Left lung (tissue), 10 donors: ENCODE measurements around the gene TNPO1. TPM values are rescaled to one million over a fixed set of nuclear protein-coding genes. Genes with fewer than 3 reads are reported as not detected.
A peak's percentile ranks its signal among the peaks of the same experiment; 100 is the strongest.

Source experiments
- ATAC-seq: fragments of 200-7000 bp; cut with Tn5 transposase; one replicate; pipeline ENCODE4 v1.9.1; 2020; ENCODE audit warnings: moderate library complexity
- DNase-seq, 4 donors: peaks; one replicate each; pipeline ENCODE4 v3.0.0-alpha.2; 2013 to 2020
- H3K27ac ChIP-seq, 2 donors: fragments of 200-600 bp; sonication (generic) in 1 of 2; one replicate each; pipeline versions ENCODE4 v1.5.0 to v1.8.0; 2020 to 2021
- H3K27me3 ChIP-seq, 2 donors: fragments of 200-600 bp; sonication (generic) in 1 of 2; one replicate each; pipeline versions ENCODE4 v1.5.0 to v1.8.0; 2020 to 2021
- H3K36me3 ChIP-seq, 2 donors: fragments of 200-600 bp; sonication (generic) in 1 of 2; one replicate each; pipeline versions ENCODE4 v1.5.0 to v1.8.0; 2020 to 2021
- H3K4me1 ChIP-seq, 2 donors: fragments of 200-600 bp; one replicate each; pipeline ENCODE4 v1.8.0; 2021
- H3K4me3 ChIP-seq, 2 donors: fragments of 200-600 bp; sonication (generic) in 1 of 2; one replicate each; pipeline versions ENCODE4 v1.5.0 to v1.8.0; 2020 to 2021; ENCODE audit warnings: mild to moderate bottlenecking in 1 of 2
- H3K9me3 ChIP-seq, 2 donors: fragments of 200-600 bp; sonication (generic) in 1 of 2; one replicate each; pipeline versions ENCODE4 v1.5.0 to v1.8.0; 2020 to 2021
- intact Hi-C, 2 donors: fragments of 100-400 bp; cut with DNase I; formaldehyde crosslinking; loops; one replicate each; pipeline versions ENCODE4 v1.11.2 to v1.14.2; 2022
- polyA plus RNA-seq, 6 donors: library from polyadenylated mRNA; unstranded; fragments of 120-200 nt; gene quantifications; one replicate each; pipeline ENCODE4 v1.2.1, GENCODE V29; 2013; ENCODE audit not compliant: insufficient read length in 6 of 6
- total RNA-seq, 2 donors: library from RNA; stranded (reverse); fragmentation: NEBNext Ultra II Directional; extraction: Animal tissue kit (Norgen Biotek cat#: 25700); gene quantifications; one replicate each; pipeline ENCODE4 v1.2.1, GENCODE V29; 2021
- TF ChIP-seq, protein P1 (sequence below), 2 donors: fragments of 200-600 bp; sonication (generic) in 1 of 2; IDR thresholded peaks; one replicate each; pipeline versions ENCODE4 v1.5.0 to v1.8.0; 2021; ENCODE audit warnings: antibody characterized with exemption in 2 of 2
- donor health status: DM: no; HTN: yes; CAD: no.
- donor health status: DM: no; HTN: no; CAD: no.

The TNPO1 gene
- total and polyA plus RNA-seq, 8 donors: 77.3 to 112 (median 87.9) TPM

DNA sequence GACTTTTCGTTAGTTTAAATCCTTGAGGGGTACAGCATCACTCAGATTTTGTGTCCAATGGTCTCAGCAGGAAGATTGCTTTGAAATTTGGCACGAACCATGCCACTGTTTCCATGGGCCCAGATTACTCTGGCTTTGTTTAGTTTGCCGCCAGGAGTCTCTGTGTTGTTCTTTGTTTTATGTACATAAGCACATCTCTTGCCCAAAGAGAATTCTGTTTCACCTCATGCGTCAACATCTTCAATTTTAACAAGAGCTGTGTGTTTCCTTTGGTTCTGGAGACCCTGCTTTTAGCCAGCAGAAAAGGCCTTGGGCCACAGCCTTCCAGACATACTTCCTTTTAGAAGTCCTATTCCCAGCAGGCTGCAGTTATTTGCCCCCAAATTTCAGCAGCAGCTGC is 62.4 kb downstream of the TNPO1 start:
- no peaks in the 10 kb centered on the region for H3K9me3 ChIP-seq
- H3K4me3 ChIP-seq: no peak overlapping the region
- DNase-seq (no peak), ATAC-seq (no peak)
- H3K4me1 ChIP-seq: no peaks in the 10 kb centered on the region
- H3K36me3 ChIP-seq: peaks cover 0 to 98% of the 10 kb centered on the region in 2 donors
- H3K27ac ChIP-seq: no peak overlapping the region
- TF ChIP-seq, protein P1, sequence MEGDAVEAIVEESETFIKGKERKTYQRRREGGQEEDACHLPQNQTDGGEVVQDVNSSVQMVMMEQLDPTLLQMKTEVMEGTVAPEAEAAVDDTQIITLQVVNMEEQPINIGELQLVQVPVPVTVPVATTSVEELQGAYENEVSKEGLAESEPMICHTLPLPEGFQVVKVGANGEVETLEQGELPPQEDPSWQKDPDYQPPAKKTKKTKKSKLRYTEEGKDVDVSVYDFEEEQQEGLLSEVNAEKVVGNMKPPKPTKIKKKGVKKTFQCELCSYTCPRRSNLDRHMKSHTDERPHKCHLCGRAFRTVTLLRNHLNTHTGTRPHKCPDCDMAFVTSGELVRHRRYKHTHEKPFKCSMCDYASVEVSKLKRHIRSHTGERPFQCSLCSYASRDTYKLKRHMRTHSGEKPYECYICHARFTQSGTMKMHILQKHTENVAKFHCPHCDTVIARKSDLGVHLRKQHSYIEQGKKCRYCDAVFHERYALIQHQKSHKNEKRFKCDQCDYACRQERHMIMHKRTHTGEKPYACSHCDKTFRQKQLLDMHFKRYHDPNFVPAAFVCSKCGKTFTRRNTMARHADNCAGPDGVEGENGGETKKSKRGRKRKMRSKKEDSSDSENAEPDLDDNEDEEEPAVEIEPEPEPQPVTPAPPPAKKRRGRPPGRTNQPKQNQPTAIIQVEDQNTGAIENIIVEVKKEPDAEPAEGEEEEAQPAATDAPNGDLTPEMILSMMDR (IDR thresholded peaks at IDR 0.05): no peak
- H3K27me3 ChIP-seq: no peaks in the 10 kb centered on the region
- intact Hi-C loops: no loop called here

- DNase-seq (no peak), ATAC-seq (no peak)
- Histone ChIP-seq H3K27me3 (no peaks in the 10 kb centered on the region), H3K27ac (no peak overlapping the region), H3K4me1 (no peaks in the 10 kb centered on the region), H3K36me3 (peaks cover 0 to 100% of the 10 kb centered on the region in 2 donors), H3K9me3 (no peaks in the 10 kb centered on the region), H3K4me3 (no peak overlapping the region)
- TF ChIP-seq, protein P1 (IDR thresholded peaks at IDR 0.05): no peak
- intact Hi-C loops: no loop called here
Observed at GRCh38 chr5:72882989-72883388, 66.5 kb downstream of the TNPO1 start.

GRCh38 chr5:72883850-72884249 is 67.4 kb downstream of the TNPO1 start:
- Histone ChIP-seq H3K36me3 (peaks cover 0 to 100% of the 10 kb centered on the region in 2 donors), H3K27me3 (no peaks in the 10 kb centered on the region), H3K4me1 (no peaks in the 10 kb centered on the region), H3K27ac (no peak overlapping the region), H3K4me3 (no peak overlapping the region), H3K9me3 (no peaks in the 10 kb centered on the region)
- intact Hi-C loops: no loop called here
- ATAC-seq: peak; percentile 65
- TF ChIP-seq, protein P1 (IDR thresholded peaks at IDR 0.05): no peak
- DNase-seq: peak in 1 of 4 donors; percentile 5

GRCh38 chr5:72884892-72885291 is 68.4 kb downstream of the TNPO1 start:
- no peak for DNase-seq
- H3K4me1 ChIP-seq: no peaks in the 10 kb centered on the region
- no peak for ATAC-seq
- no peaks in the 10 kb centered on the region for H3K9me3 ChIP-seq
- no peaks in the 10 kb centered on the region for H3K27me3 ChIP-seq
- TF ChIP-seq, protein P1 (IDR thresholded peaks at IDR 0.05): no peak
- H3K27ac ChIP-seq: no peak overlapping the region
- peaks cover 0 to 100% of the 10 kb centered on the region in 2 donors for H3K36me3 ChIP-seq
- intact Hi-C loops: no loop called here
- H3K4me3 ChIP-seq: no peak overlapping the region

DNA sequence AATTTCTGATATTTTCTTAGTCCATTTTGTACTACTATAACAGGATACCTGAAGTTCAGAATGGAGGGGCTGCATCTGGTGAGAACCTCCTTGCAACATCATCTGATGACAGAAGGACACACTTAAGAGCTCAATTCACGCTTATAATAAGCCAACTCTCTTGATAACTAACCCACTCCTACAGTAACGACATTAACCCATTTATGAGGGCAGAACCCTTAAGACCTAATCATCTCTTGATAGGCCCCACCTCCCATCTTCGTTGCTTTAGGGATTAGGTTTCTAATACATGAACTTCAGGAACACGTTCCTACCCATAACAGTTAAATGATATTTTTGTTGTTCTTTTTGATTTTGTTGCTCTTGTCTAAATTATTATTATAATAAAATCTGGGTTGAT is 69.4 kb downstream of the TNPO1 start:
- Histone ChIP-seq H3K4me1 (no peaks in the 10 kb centered on the region), H3K27ac (no peak overlapping the region), H3K9me3 (no peaks in the 10 kb centered on the region), H3K36me3 (peaks cover 0 to 100% of the 10 kb centered on the region in 2 donors), H3K4me3 (no peak overlapping the region), H3K27me3 (no peaks in the 10 kb centered on the region)
- intact Hi-C loops: no loop called here
- no peak for DNase-seq
- TF ChIP-seq, protein P1 (IDR thresholded peaks at IDR 0.05): no peak
- ATAC-seq: no peak
